Measurements from ENCODE around the gene NUMA1. TPM values are rescaled to one million over a fixed set of nuclear protein-coding genes. Genes with fewer than 3 reads are reported as not detected.

NUMA1 gene
- total RNA-seq, 1 donor from 2014 or later = 116 TPM

DNA sequence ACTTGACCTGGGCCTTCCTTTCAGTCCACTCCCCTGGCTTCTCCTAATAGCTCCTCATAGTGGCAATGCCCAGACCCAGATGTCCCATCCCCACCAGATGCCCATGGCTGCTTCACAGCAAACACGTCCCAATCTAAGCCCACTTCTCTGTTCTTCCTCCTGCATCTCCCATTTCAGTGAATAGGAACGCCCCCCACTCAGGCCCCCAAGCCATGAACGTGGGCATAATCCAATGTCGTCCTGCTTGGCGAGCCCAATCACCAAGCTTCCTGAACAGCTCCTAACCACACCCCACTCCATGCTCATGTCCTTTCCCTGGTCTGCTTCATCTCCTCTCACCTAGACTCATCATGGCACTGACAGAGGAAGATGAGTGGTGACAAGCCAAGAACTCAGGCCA, 72.8 kb downstream of the NUMA1 start:
- no peak overlapping the region for H3K4me3 ChIP-seq (ENCODE audit: low read depth, low read length)
- TF ChIP-seq, protein P1, sequence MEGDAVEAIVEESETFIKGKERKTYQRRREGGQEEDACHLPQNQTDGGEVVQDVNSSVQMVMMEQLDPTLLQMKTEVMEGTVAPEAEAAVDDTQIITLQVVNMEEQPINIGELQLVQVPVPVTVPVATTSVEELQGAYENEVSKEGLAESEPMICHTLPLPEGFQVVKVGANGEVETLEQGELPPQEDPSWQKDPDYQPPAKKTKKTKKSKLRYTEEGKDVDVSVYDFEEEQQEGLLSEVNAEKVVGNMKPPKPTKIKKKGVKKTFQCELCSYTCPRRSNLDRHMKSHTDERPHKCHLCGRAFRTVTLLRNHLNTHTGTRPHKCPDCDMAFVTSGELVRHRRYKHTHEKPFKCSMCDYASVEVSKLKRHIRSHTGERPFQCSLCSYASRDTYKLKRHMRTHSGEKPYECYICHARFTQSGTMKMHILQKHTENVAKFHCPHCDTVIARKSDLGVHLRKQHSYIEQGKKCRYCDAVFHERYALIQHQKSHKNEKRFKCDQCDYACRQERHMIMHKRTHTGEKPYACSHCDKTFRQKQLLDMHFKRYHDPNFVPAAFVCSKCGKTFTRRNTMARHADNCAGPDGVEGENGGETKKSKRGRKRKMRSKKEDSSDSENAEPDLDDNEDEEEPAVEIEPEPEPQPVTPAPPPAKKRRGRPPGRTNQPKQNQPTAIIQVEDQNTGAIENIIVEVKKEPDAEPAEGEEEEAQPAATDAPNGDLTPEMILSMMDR (conservative IDR thresholded peaks at IDR 0.05; ENCODE audit: low read depth, low read length) = no peak
- no peak for DNase-seq (ENCODE audit: low read depth)

DNA sequence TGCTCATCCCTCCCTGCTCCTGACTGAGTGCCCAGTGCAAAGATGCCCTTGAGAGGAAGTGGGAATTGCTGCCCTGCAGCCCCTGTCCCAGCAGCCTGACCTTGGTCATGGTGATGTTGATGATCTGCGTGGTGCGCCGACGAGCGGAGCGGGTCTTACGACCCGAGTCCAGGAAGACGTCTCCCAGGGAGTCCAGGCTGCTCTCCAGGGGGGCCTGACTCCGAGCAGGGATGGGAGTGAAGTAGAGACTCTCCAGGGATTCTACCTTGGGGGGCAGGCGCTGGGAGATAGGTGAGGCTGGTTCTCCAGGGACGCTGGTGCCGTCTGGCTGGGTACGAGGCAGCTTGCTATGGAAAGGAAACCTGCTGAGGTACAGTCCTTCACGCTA, 73.3 kb downstream of the NUMA1 start:
- DNase-seq (ENCODE audit: low read depth) = no peak
- no peak overlapping the region for H3K4me3 ChIP-seq (ENCODE audit: low read depth, low read length)
- TF ChIP-seq, protein P1 (conservative IDR thresholded peaks at IDR 0.05; ENCODE audit: low read depth, low read length) = no peak

DNA sequence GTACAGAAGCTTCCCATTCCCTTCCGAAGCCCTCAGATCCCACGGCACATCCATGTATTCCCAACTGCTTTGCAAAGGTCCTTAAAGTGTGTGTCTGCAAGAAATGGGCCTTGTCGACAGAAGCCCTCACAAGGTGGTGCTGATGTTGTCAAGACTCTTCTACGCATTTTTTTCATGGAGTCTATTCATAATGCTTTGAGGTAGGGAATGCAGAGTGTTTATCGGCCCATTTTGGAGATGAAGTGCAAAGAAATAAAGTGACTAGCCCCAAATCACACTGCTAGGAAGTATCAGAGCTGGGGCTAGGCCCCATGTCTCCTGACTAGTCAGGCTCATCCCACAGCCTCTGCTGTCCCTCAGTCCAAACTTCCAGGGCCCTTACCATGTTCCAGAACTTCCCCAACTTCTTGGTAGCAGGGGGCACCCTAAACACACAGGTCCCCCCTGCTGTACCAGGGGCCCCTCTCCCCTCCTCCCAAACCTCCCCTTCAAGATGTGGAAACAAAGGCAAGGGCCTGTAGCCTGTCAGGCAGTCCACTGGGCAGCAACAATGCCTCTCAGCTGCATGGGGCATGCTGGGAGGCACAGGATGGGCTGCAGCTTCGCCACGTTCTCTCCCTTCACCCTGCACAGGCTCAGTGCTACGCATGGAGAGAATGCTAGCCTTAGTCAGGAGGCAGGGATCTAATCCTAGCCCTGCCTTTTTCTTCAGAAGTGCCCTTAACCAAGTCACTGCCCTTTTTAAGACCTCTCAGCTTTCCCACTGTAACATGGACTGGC, 73.8 kb downstream of the NUMA1 start:
- no peak for DNase-seq (ENCODE audit: low read depth)
- TF ChIP-seq, protein P1 (conservative IDR thresholded peaks at IDR 0.05; ENCODE audit: low read depth, low read length) = no peak
- no peak overlapping the region for H3K4me3 ChIP-seq (ENCODE audit: low read depth, low read length)

DNA sequence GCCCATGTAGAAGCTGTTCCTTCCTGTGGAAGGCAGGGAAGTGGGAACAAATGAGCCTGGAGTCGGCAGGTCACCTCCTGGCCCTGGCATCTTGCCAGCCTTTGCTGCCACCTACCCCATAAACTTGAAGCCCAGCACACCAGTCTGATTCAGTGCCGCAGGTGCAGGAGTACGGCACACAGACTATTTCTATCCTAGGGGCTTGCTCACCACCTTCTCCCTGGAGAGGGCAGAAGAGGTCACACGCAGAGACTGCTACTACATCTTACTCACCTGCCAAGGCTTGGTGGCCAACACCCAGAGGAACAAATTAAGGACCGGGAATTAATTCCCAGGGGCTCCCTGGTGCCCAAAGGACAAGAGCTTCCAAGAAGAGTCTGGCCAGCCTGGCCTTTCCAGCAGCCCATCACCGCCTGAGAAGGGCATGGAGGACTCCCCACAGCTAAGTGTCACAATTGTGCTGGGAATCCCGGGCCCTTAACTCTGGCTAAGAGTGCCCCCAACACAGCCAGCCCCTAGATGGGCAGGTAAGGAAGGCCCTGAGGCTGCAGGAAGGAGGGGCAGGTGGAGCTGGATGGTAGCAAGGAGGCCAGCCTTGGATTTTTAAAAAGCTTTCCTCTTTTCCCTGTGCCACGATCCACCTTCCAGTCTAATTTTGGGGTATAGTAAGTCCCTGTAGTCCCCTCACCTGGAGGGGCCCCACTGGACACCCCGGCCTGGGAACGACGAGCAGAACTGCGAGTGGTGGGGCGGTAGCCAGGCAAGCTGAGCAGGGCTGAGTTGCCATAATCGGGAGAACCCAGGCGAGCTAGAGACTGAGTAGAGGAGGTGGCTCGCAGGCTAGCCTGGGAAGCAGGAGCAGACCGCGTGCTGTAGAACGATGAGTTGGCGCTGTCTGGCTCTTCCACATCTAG, 74.7 kb downstream of the NUMA1 start:
- TF ChIP-seq, protein P1 (conservative IDR thresholded peaks at IDR 0.05; ENCODE audit: low read depth, low read length) = no peak
- no peak for DNase-seq (ENCODE audit: low read depth)
- no peak overlapping the region for H3K4me3 ChIP-seq (ENCODE audit: low read depth, low read length)

DNA sequence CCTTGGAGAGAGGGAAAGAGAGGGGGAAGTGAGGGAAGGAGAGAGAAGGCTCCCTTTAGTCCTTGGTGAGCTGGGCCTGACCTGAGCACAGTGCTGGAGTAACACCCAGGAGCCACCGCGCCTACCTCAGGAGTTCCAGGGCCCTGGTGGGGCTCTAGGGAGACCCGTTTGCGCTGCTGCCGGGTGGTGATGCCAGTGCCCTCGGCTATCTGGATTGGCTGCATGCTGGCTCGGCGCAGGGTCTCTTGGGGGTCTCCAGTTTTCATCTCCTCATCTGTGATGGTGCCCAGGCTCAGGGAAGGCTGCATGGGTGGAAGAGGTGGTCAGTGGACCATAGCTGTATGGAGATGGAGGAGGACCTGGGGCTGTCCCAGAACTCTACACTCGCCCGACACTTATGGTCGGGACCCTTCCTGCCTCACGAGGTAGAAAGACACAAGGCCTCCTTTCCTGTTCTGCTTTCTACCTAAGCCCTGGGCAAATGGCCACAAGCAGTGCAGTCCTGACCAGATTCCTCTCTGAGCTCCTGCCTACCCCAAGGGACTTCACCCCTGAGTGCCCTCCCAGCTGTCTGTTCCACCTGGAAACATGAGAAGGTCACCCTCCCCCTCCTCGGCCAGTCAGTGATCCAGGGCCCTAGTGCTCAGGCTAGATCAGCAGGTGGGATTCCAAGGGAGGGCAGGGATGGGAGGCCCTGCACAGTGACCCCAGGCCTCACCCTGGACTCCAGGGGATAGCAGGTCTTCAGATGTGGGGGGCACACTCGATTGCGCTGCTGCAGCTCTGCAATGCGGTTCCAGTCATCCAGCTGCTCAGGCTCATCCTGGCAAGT, 75.6 kb downstream of the NUMA1 start:
- TF ChIP-seq, protein P1 (conservative IDR thresholded peaks at IDR 0.05; ENCODE audit: low read depth, low read length) = no peak
- DNase-seq (ENCODE audit: low read depth) = no peak
- H3K4me3 ChIP-seq (ENCODE audit: low read depth, low read length) = no peak overlapping the region

DNA sequence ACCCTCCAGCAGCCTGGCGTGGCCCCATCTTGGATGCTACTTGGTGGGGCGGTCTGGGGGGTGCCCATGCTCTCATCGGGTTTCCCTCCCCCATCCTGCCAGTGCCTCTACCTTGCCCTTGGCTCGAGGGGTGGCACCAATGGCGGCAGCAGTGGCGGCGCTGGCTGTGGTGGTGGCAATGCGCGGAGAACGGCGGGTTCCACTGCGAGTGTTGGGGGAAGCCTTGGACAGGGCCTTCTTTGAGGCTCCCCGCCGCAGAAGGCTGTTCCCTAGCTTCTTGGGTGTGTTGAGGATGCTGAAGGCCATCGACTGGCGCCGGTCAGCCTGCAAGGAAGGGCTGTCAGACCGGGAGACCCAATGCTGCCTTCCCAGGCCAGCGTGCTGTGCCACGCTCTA, 76.6 kb downstream of the NUMA1 start:
- TF ChIP-seq, protein P1 (conservative IDR thresholded peaks at IDR 0.05; ENCODE audit: low read depth, low read length) = no peak
- no peak overlapping the region for H3K4me3 ChIP-seq (ENCODE audit: low read depth, low read length)
- no peak for DNase-seq (ENCODE audit: low read depth)

Data from epithelial cell of proximal tubule (primary cell).